IMR-90 (cell line): ENCODE data around the gene CTDSPL.

Experiments used
- BHLHE40 ChIP-seq: fragments of 150-350 bp; IDR thresholded peaks from 2 replicates; pipeline ENCODE4 v1.6.1; 2016; ENCODE audit warnings: mild to moderate bottlenecking, low read depth, low read length
- CEBPB ChIP-seq: IDR thresholded peaks from 2 replicates; pipeline ENCODE4 v1.6.1; 2012; ENCODE audit warnings: low read depth, low read length, improper control_type of control experiment
- FOS ChIP-seq: fragments of 150-350 bp; IDR thresholded peaks from 2 replicates; pipeline ENCODE4 v1.6.1; 2016; ENCODE audit warnings: low read depth, low read length
- MAFK ChIP-seq: IDR thresholded peaks from 2 replicates; pipeline ENCODE4 v1.6.1; 2012; ENCODE audit warnings: low read depth, low read length, improper control_type of control experiment
- MXI1 ChIP-seq: IDR thresholded peaks from 2 replicates; pipeline ENCODE4 v1.6.1; 2012; ENCODE audit warnings: low read depth, mild to moderate bottlenecking, low read length, moderate library complexity, borderline replicate concordance
- POLR2A ChIP-seq: IDR thresholded peaks from 2 replicates; pipeline ENCODE4 v1.6.1; 2012; ENCODE audit warnings: mild to moderate bottlenecking, low read depth, low read length
- RAD21 ChIP-seq: IDR thresholded peaks from 2 replicates; pipeline ENCODE4 v1.6.1; 2012; ENCODE audit warnings: low read length, improper control_type of control experiment
- SMC3 ChIP-seq: fragments of 150-350 bp; IDR thresholded peaks from 2 replicates; pipeline ENCODE4 v1.6.1; 2016; ENCODE audit warnings: low read depth, mild to moderate bottlenecking, antibody characterized with exemption, low read length, moderate library complexity
- TF ChIP-seq, protein P1 (sequence below): conservative IDR thresholded peaks from 2 replicates; pipeline ENCODE4 v1.5.1; 2012; ENCODE audit warnings: mild to moderate bottlenecking, low read depth, low read length, improper control_type of control experiment
- TF ChIP-seq, protein P2 (sequence below): fragments of 150-350 bp; IDR thresholded peaks from 2 replicates; pipeline ENCODE4 v1.6.1; 2017; ENCODE audit warnings: mild to moderate bottlenecking, antibody characterized with exemption, low read length, low read depth

DNA sequence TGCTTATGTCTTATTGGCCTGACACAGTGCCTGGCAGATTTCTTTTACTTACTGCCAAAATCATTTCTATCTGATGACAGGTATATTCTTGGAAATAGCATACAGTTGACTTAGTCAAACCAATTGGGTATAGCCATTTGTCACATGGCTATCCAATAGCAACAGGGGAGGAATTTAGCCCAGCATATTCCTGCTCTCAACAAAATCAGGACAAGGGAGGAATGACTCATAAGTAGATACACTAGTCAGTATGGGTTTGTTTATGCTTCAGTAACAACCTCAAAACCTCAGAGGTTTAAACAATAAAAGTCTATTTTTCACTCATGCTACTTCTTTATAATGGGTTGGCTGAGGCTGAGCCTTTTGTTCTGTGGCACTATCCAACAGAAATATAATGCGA is 90.9 kb downstream of the CTDSPL start:
- TF ChIP-seq BHLHE40 (no peak), SMC3 (no peak), MAFK (no peak), POLR2A (no peak), FOS (0 out of 2 replicates have a peak, but pooled peaks have one; percentile 10), RAD21 (no peak), MXI1 (no peak), CEBPB (no peak)
- TF ChIP-seq, protein P1, sequence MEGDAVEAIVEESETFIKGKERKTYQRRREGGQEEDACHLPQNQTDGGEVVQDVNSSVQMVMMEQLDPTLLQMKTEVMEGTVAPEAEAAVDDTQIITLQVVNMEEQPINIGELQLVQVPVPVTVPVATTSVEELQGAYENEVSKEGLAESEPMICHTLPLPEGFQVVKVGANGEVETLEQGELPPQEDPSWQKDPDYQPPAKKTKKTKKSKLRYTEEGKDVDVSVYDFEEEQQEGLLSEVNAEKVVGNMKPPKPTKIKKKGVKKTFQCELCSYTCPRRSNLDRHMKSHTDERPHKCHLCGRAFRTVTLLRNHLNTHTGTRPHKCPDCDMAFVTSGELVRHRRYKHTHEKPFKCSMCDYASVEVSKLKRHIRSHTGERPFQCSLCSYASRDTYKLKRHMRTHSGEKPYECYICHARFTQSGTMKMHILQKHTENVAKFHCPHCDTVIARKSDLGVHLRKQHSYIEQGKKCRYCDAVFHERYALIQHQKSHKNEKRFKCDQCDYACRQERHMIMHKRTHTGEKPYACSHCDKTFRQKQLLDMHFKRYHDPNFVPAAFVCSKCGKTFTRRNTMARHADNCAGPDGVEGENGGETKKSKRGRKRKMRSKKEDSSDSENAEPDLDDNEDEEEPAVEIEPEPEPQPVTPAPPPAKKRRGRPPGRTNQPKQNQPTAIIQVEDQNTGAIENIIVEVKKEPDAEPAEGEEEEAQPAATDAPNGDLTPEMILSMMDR: no peak
- TF ChIP-seq, protein P2, sequence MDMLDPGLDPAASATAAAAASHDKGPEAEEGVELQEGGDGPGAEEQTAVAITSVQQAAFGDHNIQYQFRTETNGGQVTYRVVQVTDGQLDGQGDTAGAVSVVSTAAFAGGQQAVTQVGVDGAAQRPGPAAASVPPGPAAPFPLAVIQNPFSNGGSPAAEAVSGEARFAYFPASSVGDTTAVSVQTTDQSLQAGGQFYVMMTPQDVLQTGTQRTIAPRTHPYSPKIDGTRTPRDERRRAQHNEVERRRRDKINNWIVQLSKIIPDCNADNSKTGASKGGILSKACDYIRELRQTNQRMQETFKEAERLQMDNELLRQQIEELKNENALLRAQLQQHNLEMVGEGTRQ: no peak; the same call in 1 of the 2 replicates
